HG02852 (cell line): ENCODE measurements around the gene SLC2A14.
"Not testable (repeated sequence)": the region's sequence is repeated elsewhere in the genome, so short reads cannot be mapped to it uniquely, and the experiment has no call there.

Experiments used
- ATAC-seq: cut with Tn5 transposase; IDR thresholded peaks from one replicate; pipeline ENCODE4 v1.9.1; 2021; ENCODE audit warnings: mild to moderate bottlenecking, moderate library complexity; ENCODE audit not compliant: unreplicated experiment

The SLC2A14 gene

GRCh38 chr12:7872566-7873319 is at the start of gene SLC2A14:
TSS of gene SLC2A14 (minus strand) at chr12:7872915. CDS start at chr12:7869880, 3,035 bp downstream.
- ATAC-seq = no peak

- ATAC-seq = not testable (repeated sequence)
Observed at GRCh38 chr12:7921181-7921580, 48.5 kb upstream of the SLC2A14 start.

GRCh38 chr12:7918268-7918590 is 45.5 kb upstream of the SLC2A14 start:
- not testable (repeated sequence) for ATAC-seq

GRCh38 chr12:7917392-7918267 is 44.9 kb upstream of the SLC2A14 start:
- no peak for ATAC-seq

GRCh38 chr12:7916936-7917335 is 44.2 kb upstream of the SLC2A14 start:
- ATAC-seq = no peak

GRCh38 chr12:7915661-7916403 is 43.1 kb upstream of the SLC2A14 start:
- ATAC-seq = no peak

GRCh38 chr12:7910106-7910505 is 37.4 kb upstream of the SLC2A14 start:
- not testable (repeated sequence) for ATAC-seq

- no peak for ATAC-seq
Observed at GRCh38 chr12:7907009-7907408, 34.3 kb upstream of the SLC2A14 start.

GRCh38 chr12:7906303-7906702 is 33.6 kb upstream of the SLC2A14 start:
- not testable (repeated sequence) for ATAC-seq

GRCh38 chr12:7905600-7906125 is 32.9 kb upstream of the SLC2A14 start:
- not testable (repeated sequence) for ATAC-seq

GRCh38 chr12:7905071-7905470 is 32.4 kb upstream of the SLC2A14 start:
- ATAC-seq = no peak

GRCh38 chr12:7902416-7902815 is 29.7 kb upstream of the SLC2A14 start:
- not testable (repeated sequence) for ATAC-seq

GRCh38 chr12:7899755-7900154 is 27.0 kb upstream of the SLC2A14 start:
- no peak for ATAC-seq

- not testable (repeated sequence) for ATAC-seq
Observed at GRCh38 chr12:7896726-7897125, 24.0 kb upstream of the SLC2A14 start.

GRCh38 chr12:7892186-7892980 is 19.7 kb upstream of the SLC2A14 start:
- no peak for ATAC-seq

- ATAC-seq = no peak
Observed at GRCh38 chr12:7884689-7885088, 12.0 kb upstream of the SLC2A14 start.

GRCh38 chr12:7881736-7882120 is 9.0 kb upstream of the SLC2A14 start:
- ATAC-seq = not testable (repeated sequence)

GRCh38 chr12:7880952-7881735 is 8.4 kb upstream of the SLC2A14 start:
- ATAC-seq = not testable (repeated sequence)

GRCh38 chr12:7879246-7879645 is 6.5 kb upstream of the SLC2A14 start:
- ATAC-seq = no peak
